Epithelial cell of proximal tubule (primary cell): ENCODE results near the gene CDC42EP5. TPM values are rescaled to one million over a fixed set of nuclear protein-coding genes. Genes with fewer than 3 reads are reported as not detected.

Experiments used
- DNase-seq: peaks from one replicate; pipeline ENCODE4 v3.0.0-alpha.2; 2011; ENCODE audit warnings: low read depth
- H3K4me3 ChIP-seq: 2 replicates; pipeline ENCODE4 v1.5.1; 2011; ENCODE audit warnings: low read depth, mild to moderate bottlenecking, low read length
- CTCF ChIP-seq: conservative IDR thresholded peaks from 2 replicates; pipeline ENCODE4 v1.5.1; 2012; ENCODE audit warnings: low read depth, mild to moderate bottlenecking, low read length
- total RNA-seq: library from RNA; depleted of rRNA; stranded (reverse); fragments of >200 nt; gene quantifications from 2 replicates; pipeline ENCODE4 v1.2.3, GENCODE V29; 2015

The CDC42EP5 gene
- total RNA-seq, 1 donor from 2014 or later: 33.7 TPM

- no peak for DNase-seq
Measured at GRCh38 chr19:54426291-54426931, 46.7 kb downstream of the CDC42EP5 start.

GRCh38 chr19:54425382-54425723 lies 47.7 kb downstream of the CDC42EP5 start:
- TF ChIP-seq CTCF: no peak
- H3K4me3 ChIP-seq: no peak overlapping the region
- no peak for DNase-seq

More at GRCh38 chr19:54426291-54426931, 46.7 kb downstream of the CDC42EP5 start:
- no peak for TF ChIP-seq CTCF
- H3K4me3 ChIP-seq: no peak overlapping the region

GRCh38 chr19:54424660-54425381 lies 48.3 kb downstream of the CDC42EP5 start:
- no peak overlapping the region for H3K4me3 ChIP-seq
- TF ChIP-seq CTCF: no peak
- DNase-seq: no peak

- DNase-seq: no peak
- TF ChIP-seq CTCF: no peak
- H3K4me3 ChIP-seq: no peak overlapping the region
Measured at GRCh38 chr19:54424201-54424600, 48.9 kb downstream of the CDC42EP5 start.

GRCh38 chr19:54422136-54422535 lies 51.0 kb downstream of the CDC42EP5 start:
- TF ChIP-seq CTCF: no peak
- DNase-seq: no peak
- H3K4me3 ChIP-seq: no peak overlapping the region

- no peak for DNase-seq
- no peak overlapping the region for H3K4me3 ChIP-seq
- no peak for TF ChIP-seq CTCF
Measured at GRCh38 chr19:54421521-54421920, 51.6 kb downstream of the CDC42EP5 start.

- H3K4me3 ChIP-seq: no peak overlapping the region
- TF ChIP-seq CTCF: no peak
- DNase-seq: no peak
Measured at GRCh38 chr19:54421169-54421516, 52.0 kb downstream of the CDC42EP5 start.
